Head of caudate nucleus (tissue), 42 donors: Measurements from ENCODE around the gene MCOLN3.
"Not testable (repeated sequence)": the region's sequence is repeated elsewhere in the genome, so short reads cannot be mapped to it uniquely, and the experiment has no call there.

ENCODE experiments used
- DNase-seq, 42 donors: peaks; one replicate each; pipeline versions ENCODE4 v3.0.0 to v3.0.0-alpha.2; 2020 to 2021; ENCODE audit warnings: mixed read lengths in 7 of 42
- intact Hi-C: fragments of 100-400 bp; cut with DNase I; formaldehyde crosslinking; loops from one replicate; pipeline ENCODE4 v1.15.0; 2022

MCOLN3 gene

GRCh38 chr1:84997667-84998600 lies 50.4 kb downstream of the MCOLN3 start:
- peak in 9 of 42 donors; percentile 1 to 43 (median 10) for DNase-seq
- intact Hi-C loops, result no loop called here

GRCh38 chr1:84996846-84997666 lies 51.2 kb downstream of the MCOLN3 start, which contains the start of gene MCOLN2:
Gene MCOLN2, minus strand, starts transcription at chr1:84997113. Its CDS starts 241 bp downstream, at chr1:84996872.
- intact Hi-C loops, result no loop called here
- DNase-seq, result peak in 33 of 42 donors; percentile 2 to 68 (median 42)

- no peak for DNase-seq
- intact Hi-C loops, result no loop called here
Measured at GRCh38 chr1:84995484-84996334, 52.6 kb downstream of the MCOLN3 start.

- no peak for DNase-seq
- intact Hi-C loops, result no loop called here
Measured at GRCh38 chr1:84991097-84991920, 57.0 kb downstream of the MCOLN3 start.

- intact Hi-C loops, result no loop called here
- DNase-seq, result no peak
Measured at GRCh38 chr1:84988588-84988987, 59.7 kb downstream of the MCOLN3 start.

GRCh38 chr1:84986561-84986960 lies 61.7 kb downstream of the MCOLN3 start:
- intact Hi-C loops, DNase-seq: not testable (repeated sequence)

GRCh38 chr1:84985365-84985764 lies 62.9 kb downstream of the MCOLN3 start:
- DNase-seq, result no peak
- intact Hi-C loops, result no loop called here

- no peak for DNase-seq
- intact Hi-C loops, result no loop called here
Measured at GRCh38 chr1:84982395-84982794, 65.9 kb downstream of the MCOLN3 start.

GRCh38 chr1:84975035-84975434 lies 73.3 kb downstream of the MCOLN3 start:
- intact Hi-C loops, result no loop called here

GRCh38 chr1:84973498-84974334 lies 74.6 kb downstream of the MCOLN3 start:
- intact Hi-C loops, result no loop called here
- no peak for DNase-seq

More at GRCh38 chr1:84975035-84975434, 73.3 kb downstream of the MCOLN3 start:
- no peak for DNase-seq

GRCh38 chr1:84972377-84972987 lies 75.8 kb downstream of the MCOLN3 start:
- intact Hi-C loops, result no loop called here
- no peak for DNase-seq

GRCh38 chr1:84971957-84972356 lies 76.3 kb downstream of the MCOLN3 start:
- intact Hi-C loops, result no loop called here
- no peak for DNase-seq

- intact Hi-C loops, result no loop called here
- no peak for DNase-seq
Measured at GRCh38 chr1:84969489-84970250, 78.6 kb downstream of the MCOLN3 start.

- DNase-seq, result no peak
- intact Hi-C loops, result no loop called here
Measured at GRCh38 chr1:84968865-84969264, 79.4 kb downstream of the MCOLN3 start.

- DNase-seq, result no peak
- intact Hi-C loops, result no loop called here
Measured at GRCh38 chr1:84968101-84968500, 80.2 kb downstream of the MCOLN3 start.
